CD4-positive, alpha-beta T cell treated with Interleukin-6 at 100 ng/mL for 8 hours (primary cell): Measurements from ENCODE around the gene GPR101.
"Not testable (repeated sequence)": the region's sequence is repeated elsewhere in the genome, so short reads cannot be mapped to it uniquely, and the experiment has no call there.

Experiments used
- DNase-seq: peaks from one replicate; pipeline ENCODE4 v3.0.0-alpha.2; 2020; ENCODE audit warnings: mixed read lengths, low spot score

The GPR101 gene

GRCh38 chrX:137028699-137029098 is 5.1 kb downstream of the GPR101 start:
- DNase-seq, result no peak

- DNase-seq, result no peak
Observed at GRCh38 chrX:137025930-137026329, 7.9 kb downstream of the GPR101 start.

GRCh38 chrX:137000236-137000635 is 33.6 kb downstream of the GPR101 start:
- DNase-seq, result not testable (repeated sequence)

GRCh38 chrX:136999024-136999423 is 34.8 kb downstream of the GPR101 start:
- DNase-seq, result no peak
